Subcutaneous abdominal adipose tissue (tissue), 5 donors: ENCODE measurements around the gene DPYD.

Source experiments
- H3K27ac ChIP-seq: one replicate; pipeline ENCODE4 v1.7.0; 2013; ENCODE audit warnings: low read depth, mild to moderate bottlenecking, inconsistent platforms, low read length, moderate library complexity
- H3K27me3 ChIP-seq, 5 donors: one replicate each; pipeline ENCODE4 v1.7.0; 2013; ENCODE audit warnings: low read length in 5 of 5, inconsistent platforms in 1 of 5; ENCODE audit not compliant: control insufficient read depth in 5 of 5, insufficient read depth in 4 of 5
- H3K36me3 ChIP-seq, 5 donors: one replicate each; pipeline ENCODE4 v1.7.0; 2013; ENCODE audit warnings: low read length in 5 of 5; ENCODE audit not compliant: control insufficient read depth in 5 of 5, insufficient read depth in 5 of 5
- H3K4me1 ChIP-seq, 5 donors: one replicate each; pipeline ENCODE4 v1.7.0; 2013; ENCODE audit warnings: low read length in 5 of 5, mild to moderate bottlenecking in 3 of 5, moderate library complexity in 1 of 5; ENCODE audit not compliant: control insufficient read depth in 5 of 5, insufficient read depth in 5 of 5
- H3K4me3 ChIP-seq, 5 donors: one replicate each; pipeline ENCODE4 v1.7.0; 2013; ENCODE audit warnings: low read length in 5 of 5, low read depth in 1 of 5
- H3K9ac ChIP-seq, 5 donors: one replicate each; pipeline ENCODE4 v1.7.0; 2013; ENCODE audit warnings: low read length in 5 of 5, mild to moderate bottlenecking in 4 of 5, moderate library complexity in 3 of 5
- H3K9me3 ChIP-seq, 5 donors: one replicate each; pipeline ENCODE4 v1.7.0; 2013; ENCODE audit warnings: low read length in 5 of 5; ENCODE audit not compliant: control insufficient read depth in 5 of 5
- donor health status: healthy.
- donor health status: healthy.
- donor health status: healthy.
- donor health status: healthy.
- donor health status: healthy.

Gene DPYD

GRCh38 chr1:97337250-97338030 lies 583.4 kb downstream of the DPYD start:
- H3K9me3 ChIP-seq: no peaks in the 10 kb centered on the region
- H3K4me3 ChIP-seq: no peak overlapping the region
- H3K9ac ChIP-seq: peak overlapping the region in 1 of 5 donors; percentile 2
- H3K27ac ChIP-seq: peak overlapping the region; percentile 74
- peaks cover 0 to 30% (median 18%) of the 10 kb centered on the region in 5 donors for H3K4me1 ChIP-seq
- H3K27me3 ChIP-seq: no peaks in the 10 kb centered on the region
- H3K36me3 ChIP-seq: no peaks in the 10 kb centered on the region

- Histone ChIP-seq H3K4me3 (no peak overlapping the region), H3K27ac (no peak overlapping the region), H3K9me3 (no peaks in the 10 kb centered on the region), H3K27me3 (no peaks in the 10 kb centered on the region), H3K4me1 (peaks cover 0 to 30% (median 18%) of the 10 kb centered on the region in 5 donors), H3K9ac (no peak overlapping the region), H3K36me3 (no peaks in the 10 kb centered on the region)
These were observed 586.4 kb downstream of the DPYD start for GRCh38 chr1:97334454-97334853.

GRCh38 chr1:97332716-97333115 lies 588.1 kb downstream of the DPYD start:
- peaks cover 0 to 21% (median 13%) of the 10 kb centered on the region in 5 donors for H3K4me1 ChIP-seq
- H3K36me3 ChIP-seq: no peaks in the 10 kb centered on the region

GRCh38 chr1:97331165-97331564 lies 589.7 kb downstream of the DPYD start:
- Histone ChIP-seq H3K27me3 (no peaks in the 10 kb centered on the region), H3K9ac (no peak overlapping the region), H3K27ac (no peak overlapping the region), H3K36me3 (no peaks in the 10 kb centered on the region), H3K9me3 (no peaks in the 10 kb centered on the region), H3K4me1 (peaks cover 0 to 9% (median 5%) of the 10 kb centered on the region in 5 donors), H3K4me3 (no peak overlapping the region)

More at GRCh38 chr1:97332716-97333115, 588.1 kb downstream of the DPYD start:
- Histone ChIP-seq H3K4me3 (no peak overlapping the region), H3K27ac (no peak overlapping the region), H3K27me3 (no peaks in the 10 kb centered on the region), H3K9me3 (no peaks in the 10 kb centered on the region), H3K9ac (no peak overlapping the region)

GRCh38 chr1:97314685-97315084 lies 606.1 kb downstream of the DPYD start:
- H3K4me3 ChIP-seq: no peak overlapping the region
- H3K4me1 ChIP-seq: no peaks in the 10 kb centered on the region
- H3K9ac ChIP-seq: no peak overlapping the region
- no peaks in the 10 kb centered on the region for H3K27me3 ChIP-seq
- H3K36me3 ChIP-seq: no peaks in the 10 kb centered on the region
- H3K9me3 ChIP-seq: peaks cover 0 to 5% (median 0%) of the 10 kb centered on the region in 5 donors
- H3K27ac ChIP-seq: no peak overlapping the region

- Histone ChIP-seq H3K36me3 (peaks cover 0 to 7% (median 0%) of the 10 kb centered on the region in 5 donors), H3K4me1 (peaks cover 0 to 11% (median 4%) of the 10 kb centered on the region in 5 donors), H3K4me3 (no peak overlapping the region), H3K9me3 (no peaks in the 10 kb centered on the region), H3K27me3 (no peaks in the 10 kb centered on the region), H3K9ac (no peak overlapping the region), H3K27ac (no peak overlapping the region)
These were observed 612.7 kb downstream of the DPYD start for GRCh38 chr1:97308131-97308530.

- H3K36me3 ChIP-seq: peaks cover 0 to 7% (median 0%) of the 10 kb centered on the region in 5 donors
- no peaks in the 10 kb centered on the region for H3K9me3 ChIP-seq
- H3K27ac ChIP-seq: no peak overlapping the region
- no peak overlapping the region for H3K9ac ChIP-seq
- no peaks in the 10 kb centered on the region for H3K27me3 ChIP-seq
- H3K4me1 ChIP-seq: peaks cover 0 to 11% (median 4%) of the 10 kb centered on the region in 5 donors
- no peak overlapping the region for H3K4me3 ChIP-seq
These were observed 613.3 kb downstream of the DPYD start for GRCh38 chr1:97307568-97307967.

- Histone ChIP-seq H3K36me3 (peaks cover 0 to 7% (median 0%) of the 10 kb centered on the region in 5 donors), H3K27ac (no peak overlapping the region), H3K4me1 (peaks cover 0 to 11% (median 4%) of the 10 kb centered on the region in 5 donors), H3K27me3 (no peaks in the 10 kb centered on the region), H3K4me3 (no peak overlapping the region), H3K9ac (no peak overlapping the region), H3K9me3 (no peaks in the 10 kb centered on the region)
These were observed 613.7 kb downstream of the DPYD start for GRCh38 chr1:97307151-97307550.

GRCh38 chr1:97306504-97306903 lies 614.3 kb downstream of the DPYD start:
- Histone ChIP-seq H3K9me3 (no peaks in the 10 kb centered on the region), H3K4me3 (no peak overlapping the region), H3K27me3 (no peaks in the 10 kb centered on the region), H3K9ac (no peak overlapping the region), H3K27ac (no peak overlapping the region), H3K4me1 (peaks cover 0 to 11% (median 4%) of the 10 kb centered on the region in 5 donors), H3K36me3 (peaks cover 0 to 7% (median 0%) of the 10 kb centered on the region in 5 donors)

- H3K27ac ChIP-seq: no peak overlapping the region
These were observed 616.5 kb downstream of the DPYD start for GRCh38 chr1:97304366-97304765.

More at GRCh38 chr1:97304366-97304765, 616.5 kb downstream of the DPYD start:
- no peaks in the 10 kb centered on the region for H3K9me3 ChIP-seq
- no peak overlapping the region for H3K9ac ChIP-seq
- H3K27me3 ChIP-seq: no peaks in the 10 kb centered on the region
- H3K4me1 ChIP-seq: peaks cover 0 to 16% (median 4%) of the 10 kb centered on the region in 5 donors
- H3K4me3 ChIP-seq: no peak overlapping the region
- H3K36me3 ChIP-seq: peaks cover 0 to 7% (median 0%) of the 10 kb centered on the region in 5 donors
